ENCODE measurements around the gene NEB. TPM values are rescaled to one million over a fixed set of nuclear protein-coding genes. Genes with fewer than 3 reads are reported as not detected.

Gene NEB, protein sequence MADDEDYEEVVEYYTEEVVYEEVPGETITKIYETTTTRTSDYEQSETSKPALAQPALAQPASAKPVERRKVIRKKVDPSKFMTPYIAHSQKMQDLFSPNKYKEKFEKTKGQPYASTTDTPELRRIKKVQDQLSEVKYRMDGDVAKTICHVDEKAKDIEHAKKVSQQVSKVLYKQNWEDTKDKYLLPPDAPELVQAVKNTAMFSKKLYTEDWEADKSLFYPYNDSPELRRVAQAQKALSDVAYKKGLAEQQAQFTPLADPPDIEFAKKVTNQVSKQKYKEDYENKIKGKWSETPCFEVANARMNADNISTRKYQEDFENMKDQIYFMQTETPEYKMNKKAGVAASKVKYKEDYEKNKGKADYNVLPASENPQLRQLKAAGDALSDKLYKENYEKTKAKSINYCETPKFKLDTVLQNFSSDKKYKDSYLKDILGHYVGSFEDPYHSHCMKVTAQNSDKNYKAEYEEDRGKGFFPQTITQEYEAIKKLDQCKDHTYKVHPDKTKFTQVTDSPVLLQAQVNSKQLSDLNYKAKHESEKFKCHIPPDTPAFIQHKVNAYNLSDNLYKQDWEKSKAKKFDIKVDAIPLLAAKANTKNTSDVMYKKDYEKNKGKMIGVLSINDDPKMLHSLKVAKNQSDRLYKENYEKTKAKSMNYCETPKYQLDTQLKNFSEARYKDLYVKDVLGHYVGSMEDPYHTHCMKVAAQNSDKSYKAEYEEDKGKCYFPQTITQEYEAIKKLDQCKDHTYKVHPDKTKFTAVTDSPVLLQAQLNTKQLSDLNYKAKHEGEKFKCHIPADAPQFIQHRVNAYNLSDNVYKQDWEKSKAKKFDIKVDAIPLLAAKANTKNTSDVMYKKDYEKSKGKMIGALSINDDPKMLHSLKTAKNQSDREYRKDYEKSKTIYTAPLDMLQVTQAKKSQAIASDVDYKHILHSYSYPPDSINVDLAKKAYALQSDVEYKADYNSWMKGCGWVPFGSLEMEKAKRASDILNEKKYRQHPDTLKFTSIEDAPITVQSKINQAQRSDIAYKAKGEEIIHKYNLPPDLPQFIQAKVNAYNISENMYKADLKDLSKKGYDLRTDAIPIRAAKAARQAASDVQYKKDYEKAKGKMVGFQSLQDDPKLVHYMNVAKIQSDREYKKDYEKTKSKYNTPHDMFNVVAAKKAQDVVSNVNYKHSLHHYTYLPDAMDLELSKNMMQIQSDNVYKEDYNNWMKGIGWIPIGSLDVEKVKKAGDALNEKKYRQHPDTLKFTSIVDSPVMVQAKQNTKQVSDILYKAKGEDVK (N-terminal part only)
- total RNA-seq: under 1 TPM; 0.07 to 0.47 (median 0.21) TPM

DNA sequence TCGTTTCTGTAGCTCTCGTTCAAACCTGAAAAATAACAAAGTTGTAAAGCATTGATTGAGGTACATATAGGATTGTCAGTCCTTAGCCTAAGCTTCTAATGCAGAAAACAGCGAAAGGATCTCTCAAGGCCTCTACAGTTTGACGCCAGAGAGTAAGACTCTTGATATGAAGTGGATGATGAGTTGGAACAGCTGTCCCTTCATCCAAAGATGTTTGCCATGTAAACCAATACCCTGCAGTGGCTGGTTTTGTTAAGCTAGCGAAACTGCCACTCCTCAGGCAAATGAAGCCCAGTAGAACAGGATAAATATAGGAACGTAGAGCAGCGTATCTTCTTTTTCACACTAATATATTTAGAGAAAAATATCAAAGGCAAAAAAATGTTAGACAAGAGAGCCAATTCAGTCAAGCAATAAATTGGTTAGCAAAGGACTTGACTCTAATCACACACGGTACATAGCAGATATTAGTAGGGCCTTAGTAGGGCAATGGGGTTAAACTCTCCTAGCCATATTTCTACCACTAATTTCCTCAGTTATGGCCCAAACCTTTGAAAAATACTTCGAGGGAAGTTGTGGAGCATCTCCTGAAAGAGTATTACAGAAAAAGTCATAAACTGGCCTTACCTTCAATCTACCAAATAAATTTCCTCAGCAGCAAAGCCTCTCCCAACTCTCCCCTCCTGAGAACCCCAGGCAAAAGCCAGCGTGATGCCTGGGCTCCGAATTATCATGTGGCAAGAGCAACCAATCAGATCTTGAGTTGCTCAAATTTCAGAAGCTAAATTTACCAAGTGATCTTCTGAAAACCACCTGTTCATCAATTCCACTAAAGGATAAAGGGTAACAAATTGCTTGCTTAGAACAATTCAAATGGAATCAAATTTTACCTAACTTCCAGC, at the start of gene NEB:
TSS of gene NEB (minus strand) at position 706 of the 902 bp plus-strand sequence. CDS start 1,320 bp downstream, outside the sequence.
- TF ChIP-seq POLR2A (IDR thresholded peaks at IDR 0.05) (no peak), EP300 (IDR thresholded peaks at IDR 0.05) (no peak), POLR2AphosphoS5 (IDR thresholded peaks at IDR 0.05) (no peak)
- TF ChIP-seq, protein P1, sequence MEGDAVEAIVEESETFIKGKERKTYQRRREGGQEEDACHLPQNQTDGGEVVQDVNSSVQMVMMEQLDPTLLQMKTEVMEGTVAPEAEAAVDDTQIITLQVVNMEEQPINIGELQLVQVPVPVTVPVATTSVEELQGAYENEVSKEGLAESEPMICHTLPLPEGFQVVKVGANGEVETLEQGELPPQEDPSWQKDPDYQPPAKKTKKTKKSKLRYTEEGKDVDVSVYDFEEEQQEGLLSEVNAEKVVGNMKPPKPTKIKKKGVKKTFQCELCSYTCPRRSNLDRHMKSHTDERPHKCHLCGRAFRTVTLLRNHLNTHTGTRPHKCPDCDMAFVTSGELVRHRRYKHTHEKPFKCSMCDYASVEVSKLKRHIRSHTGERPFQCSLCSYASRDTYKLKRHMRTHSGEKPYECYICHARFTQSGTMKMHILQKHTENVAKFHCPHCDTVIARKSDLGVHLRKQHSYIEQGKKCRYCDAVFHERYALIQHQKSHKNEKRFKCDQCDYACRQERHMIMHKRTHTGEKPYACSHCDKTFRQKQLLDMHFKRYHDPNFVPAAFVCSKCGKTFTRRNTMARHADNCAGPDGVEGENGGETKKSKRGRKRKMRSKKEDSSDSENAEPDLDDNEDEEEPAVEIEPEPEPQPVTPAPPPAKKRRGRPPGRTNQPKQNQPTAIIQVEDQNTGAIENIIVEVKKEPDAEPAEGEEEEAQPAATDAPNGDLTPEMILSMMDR (IDR thresholded peaks at IDR 0.05): no peak
- ATAC-seq: no peak
- Histone ChIP-seq H3K36me3 (no peaks in the 10 kb centered on the region), H3K4me3 (no peak within 1 kb of the TSS), H3K27ac (no peak within 1 kb of the TSS), H3K27me3 (no peaks in the 10 kb centered on the region), H3K4me1 (no peaks in the 10 kb centered on the region), H3K9me3 (peaks cover 0 to 5% (median 0%) of the 10 kb centered on the region in 3 donors)
- 75 to 84% methylated on average over 7 to 11 of the region's 11 CpGs for WGBS, 2 donors (ENCODE audit: low coverage in 1 of 2)

DNA sequence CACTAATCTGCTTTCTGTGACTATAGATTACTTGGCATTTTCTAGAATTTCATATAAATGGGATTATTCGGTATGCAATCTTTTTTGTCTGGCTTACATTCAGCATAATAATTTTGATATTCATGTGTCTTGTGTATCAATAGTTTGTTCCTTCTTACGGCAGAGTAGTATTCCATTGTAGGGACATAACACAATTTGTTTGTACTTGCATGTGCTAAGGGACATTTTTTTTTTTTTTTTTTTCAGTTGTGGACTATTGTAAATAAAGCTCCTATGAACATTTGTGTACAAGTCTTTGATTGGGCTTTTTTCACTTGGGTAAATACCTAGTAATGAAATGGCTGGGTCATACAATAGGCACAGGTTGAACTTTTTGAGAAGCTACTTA, 48.9 kb upstream of the NEB start:
- H3K27ac ChIP-seq: no peak overlapping the region
- no peaks in the 10 kb centered on the region for H3K9me3 ChIP-seq
- no peak for ATAC-seq
- H3K36me3 ChIP-seq: peaks cover 3 to 48% of the 10 kb centered on the region in 2 donors
- 87 to 92% methylated on average over 2 of the region's 2 CpGs for WGBS, 2 donors (ENCODE audit: low coverage in 1 of 2)
- TF ChIP-seq EP300 (IDR thresholded peaks at IDR 0.05) (no peak), POLR2AphosphoS5 (IDR thresholded peaks at IDR 0.05) (no peak), POLR2A (IDR thresholded peaks at IDR 0.05) (no peak)
- TF ChIP-seq, protein P1 (IDR thresholded peaks at IDR 0.05): no peak
- H3K27me3 ChIP-seq: no peaks in the 10 kb centered on the region
- no peaks in the 10 kb centered on the region for H3K4me1 ChIP-seq
- no peak overlapping the region for H3K4me3 ChIP-seq

DNA sequence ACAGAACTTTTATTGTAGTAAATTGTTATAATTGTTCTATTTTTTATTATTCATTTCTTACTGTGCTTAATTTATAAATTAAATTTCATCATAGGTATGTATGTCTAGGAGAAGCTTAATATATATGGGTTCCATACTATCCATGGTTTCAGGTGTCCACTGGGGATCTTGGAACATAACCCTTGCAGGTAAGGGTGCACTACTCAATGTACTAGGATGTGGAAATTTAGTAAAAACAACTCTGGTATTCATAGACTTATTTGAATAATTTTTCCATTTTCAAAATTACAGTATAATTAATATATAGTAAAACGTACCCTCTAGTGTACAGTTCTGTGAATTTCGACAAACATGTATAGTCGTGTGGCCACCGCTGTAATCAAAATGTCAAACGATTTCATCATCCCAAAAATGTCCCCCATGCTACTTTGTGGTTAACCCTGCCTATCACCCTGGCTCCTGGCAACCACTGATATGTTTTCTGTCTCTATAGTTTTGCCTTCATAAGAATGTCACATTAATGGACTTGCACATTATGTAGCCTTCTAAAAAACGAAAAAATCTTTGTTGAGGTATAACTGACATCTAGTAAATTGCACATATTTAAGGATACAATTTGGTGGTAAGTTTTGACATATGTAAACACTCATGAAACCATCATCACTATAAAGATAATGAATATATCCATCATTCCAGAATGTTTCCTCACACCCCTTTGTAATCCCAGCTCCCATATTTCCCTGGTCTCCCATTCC, 48.3 kb upstream of the NEB start:
- ATAC-seq: no peak
- H3K4me1 ChIP-seq: no peaks in the 10 kb centered on the region
- peaks cover 3 to 45% of the 10 kb centered on the region in 2 donors for H3K36me3 ChIP-seq
- TF ChIP-seq, protein P1 (IDR thresholded peaks at IDR 0.05): no peak
- no peak for TF ChIP-seq POLR2A (IDR thresholded peaks at IDR 0.05)
- TF ChIP-seq POLR2AphosphoS5 (IDR thresholded peaks at IDR 0.05): no peak
- no peak for TF ChIP-seq EP300 (IDR thresholded peaks at IDR 0.05)
- no peaks in the 10 kb centered on the region for H3K27me3 ChIP-seq
- WGBS, 2 donors (ENCODE audit: low coverage in 1 of 2): 84 to 91% methylated on average over 6 of the region's 6 CpGs
- no peak overlapping the region for H3K4me3 ChIP-seq
- H3K27ac ChIP-seq: no peak overlapping the region
- no peaks in the 10 kb centered on the region for H3K9me3 ChIP-seq

DNA sequence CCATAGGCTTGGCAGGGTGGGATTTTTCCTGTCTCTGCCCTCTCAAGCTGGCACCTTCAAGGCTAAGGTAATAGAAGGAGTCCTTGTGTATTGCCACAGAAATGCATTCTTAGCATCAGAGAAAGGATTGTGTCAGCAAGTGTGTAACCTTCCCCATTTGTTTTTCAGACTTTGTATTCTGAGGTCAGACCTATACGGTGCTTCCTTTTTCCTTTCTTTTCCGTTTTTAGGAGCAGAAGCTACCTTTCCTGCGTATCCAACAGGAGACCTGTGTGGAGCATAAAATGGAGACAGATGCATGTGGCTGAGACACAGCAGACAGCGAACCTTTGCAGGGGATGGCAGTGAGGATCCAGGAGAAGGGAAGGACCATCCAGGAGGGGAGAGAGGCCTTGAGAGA, 47.4 kb upstream of the NEB start:
- 78 to 100% methylated on average over 1 to 2 of the region's 4 CpGs for WGBS, 2 donors (ENCODE audit: low coverage in 1 of 2)
- TF ChIP-seq, protein P1 (IDR thresholded peaks at IDR 0.05): no peak
- TF ChIP-seq POLR2A (IDR thresholded peaks at IDR 0.05) (no peak), POLR2AphosphoS5 (IDR thresholded peaks at IDR 0.05) (no peak), EP300 (IDR thresholded peaks at IDR 0.05) (no peak)
- peaks cover 3 to 54% of the 10 kb centered on the region in 2 donors for H3K36me3 ChIP-seq

More for the DNA sequence above, 47.4 kb upstream of the NEB start:
- H3K4me3 ChIP-seq: no peak overlapping the region
- H3K27ac ChIP-seq: no peak overlapping the region
- H3K4me1 ChIP-seq: no peaks in the 10 kb centered on the region
- no peaks in the 10 kb centered on the region for H3K27me3 ChIP-seq
- no peaks in the 10 kb centered on the region for H3K9me3 ChIP-seq
- ATAC-seq: no peak

Measured in gastroesophageal sphincter (tissue), 4 donors.